ENCODE results near the gene DSEL. TPM values are rescaled to one million over a fixed set of nuclear protein-coding genes. Genes with fewer than 3 reads are reported as not detected.

DSEL gene
- polyA plus RNA-seq (2013, experiment 1 of 2; ENCODE audit: insufficient read length), result 13.6 TPM
- 12.8 TPM for polyA plus RNA-seq (2013, experiment 2 of 2; ENCODE audit: insufficient read length)

- DNase-seq, result peak; percentile 96
Observed at GRCh38 chr18:67516539-67517443, at the start of gene DSEL. Gene DSEL, minus strand, starts transcription at chr18:67516720. Its CDS starts 2,112 bp downstream, at chr18:67514608.

GRCh38 chr18:67553437-67553836 is 36.9 kb upstream of the DSEL start:
- no peak for DNase-seq

GRCh38 chr18:67550872-67551520 is 34.5 kb upstream of the DSEL start:
- no peak for DNase-seq

GRCh38 chr18:67549946-67550345 is 33.4 kb upstream of the DSEL start:
- DNase-seq, result no peak

GRCh38 chr18:67545681-67546080 is 29.2 kb upstream of the DSEL start:
- DNase-seq, result peak; percentile 4

- no peak for DNase-seq
Observed at GRCh38 chr18:67540559-67540958, 24.0 kb upstream of the DSEL start.

- DNase-seq, result no peak
Observed at GRCh38 chr18:67531929-67532328, 15.4 kb upstream of the DSEL start.

GRCh38 chr18:67525328-67526099 is 9.0 kb upstream of the DSEL start:
- peak; percentile 99 for DNase-seq

- peak; percentile 83 for DNase-seq
Observed at GRCh38 chr18:67520351-67520921, 3.9 kb upstream of the DSEL start.

- peak; percentile 72 for DNase-seq
Observed at GRCh38 chr18:67519592-67519991, 3.1 kb upstream of the DSEL start.

- no peak for DNase-seq
Observed at GRCh38 chr18:67518566-67518965, 2.0 kb upstream of the DSEL start.

- no peak for DNase-seq
Observed at GRCh38 chr18:67517444-67517765, 885 bp upstream of the DSEL start.

- DNase-seq, result peak; percentile 86
Observed at GRCh38 chr18:67515942-67516538, 480 bp downstream of the DSEL start.

GRCh38 chr18:67514901-67515540 is 1.5 kb downstream of the DSEL start:
- no peak for DNase-seq

- no peak for DNase-seq
Observed at GRCh38 chr18:67514465-67514864, 2.1 kb downstream of the DSEL start.

GRCh38 chr18:67513280-67513679 is 3.2 kb downstream of the DSEL start:
- no peak for DNase-seq

GRCh38 chr18:67511840-67512239 is 4.7 kb downstream of the DSEL start:
- DNase-seq, result no peak

- peak; percentile 27 for DNase-seq
Observed at GRCh38 chr18:67510831-67511230, 5.7 kb downstream of the DSEL start.

- peak; percentile 81 for DNase-seq
Observed at GRCh38 chr18:67509741-67510391, 6.7 kb downstream of the DSEL start.

GRCh38 chr18:67508146-67508545 is 8.4 kb downstream of the DSEL start:
- DNase-seq, result peak; percentile 36

- DNase-seq, result no peak
Observed at GRCh38 chr18:67504739-67505138, 11.8 kb downstream of the DSEL start.

Measured in fibroblast of skin of abdomen (primary cell).